ENCODE results near the gene IL18. TPM values are rescaled to one million over a fixed set of nuclear protein-coding genes. Genes with fewer than 3 reads are reported as not detected.
"Not testable (repeated sequence)": the region's sequence is repeated elsewhere in the genome, so short reads cannot be mapped to it uniquely, and the experiment has no call there.

The IL18 gene
- total RNA-seq, 6 experiments from 2014 or later: 0.83 to 1.5 (median 1.2) TPM

DNA sequence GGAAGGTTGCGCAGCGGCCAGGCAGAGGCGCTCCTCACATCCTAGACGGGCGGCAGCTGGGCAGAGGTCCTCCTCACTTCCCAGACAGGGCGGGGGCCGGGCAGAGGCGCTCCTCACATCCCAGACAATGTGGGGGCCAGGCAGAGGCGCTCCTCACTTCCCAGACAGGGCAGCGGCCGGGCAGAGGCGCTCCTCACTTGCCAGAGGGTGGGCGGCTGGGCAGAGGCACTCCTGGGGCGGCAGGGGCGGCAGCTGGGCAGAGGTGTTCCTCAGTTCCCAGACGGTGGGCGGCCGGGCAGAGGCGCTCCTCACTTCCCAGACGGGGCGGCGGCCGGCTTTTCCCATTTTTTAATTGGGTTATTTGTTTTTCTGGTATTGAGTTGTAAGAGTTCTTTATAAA is 42.2 kb upstream of the IL18 start:
- no peaks in the 10 kb centered on the region for H3K36me3 Mint-ChIP-seq (ENCODE audit: low read depth)
- no peak overlapping the region for H3K27ac Mint-ChIP-seq
- H3K9me3 Mint-ChIP-seq: no peaks in the 10 kb centered on the region
- H3K4me3 Mint-ChIP-seq: no peak overlapping the region
- DNase-seq: no peak
- H3K4me1 Mint-ChIP-seq (ENCODE audit: low read depth): peaks cover under 1% of the 10 kb centered on the region
- no peaks in the 10 kb centered on the region for H3K27me3 Mint-ChIP-seq (ENCODE audit: insufficient read depth)
- TF ChIP-seq, protein P1, sequence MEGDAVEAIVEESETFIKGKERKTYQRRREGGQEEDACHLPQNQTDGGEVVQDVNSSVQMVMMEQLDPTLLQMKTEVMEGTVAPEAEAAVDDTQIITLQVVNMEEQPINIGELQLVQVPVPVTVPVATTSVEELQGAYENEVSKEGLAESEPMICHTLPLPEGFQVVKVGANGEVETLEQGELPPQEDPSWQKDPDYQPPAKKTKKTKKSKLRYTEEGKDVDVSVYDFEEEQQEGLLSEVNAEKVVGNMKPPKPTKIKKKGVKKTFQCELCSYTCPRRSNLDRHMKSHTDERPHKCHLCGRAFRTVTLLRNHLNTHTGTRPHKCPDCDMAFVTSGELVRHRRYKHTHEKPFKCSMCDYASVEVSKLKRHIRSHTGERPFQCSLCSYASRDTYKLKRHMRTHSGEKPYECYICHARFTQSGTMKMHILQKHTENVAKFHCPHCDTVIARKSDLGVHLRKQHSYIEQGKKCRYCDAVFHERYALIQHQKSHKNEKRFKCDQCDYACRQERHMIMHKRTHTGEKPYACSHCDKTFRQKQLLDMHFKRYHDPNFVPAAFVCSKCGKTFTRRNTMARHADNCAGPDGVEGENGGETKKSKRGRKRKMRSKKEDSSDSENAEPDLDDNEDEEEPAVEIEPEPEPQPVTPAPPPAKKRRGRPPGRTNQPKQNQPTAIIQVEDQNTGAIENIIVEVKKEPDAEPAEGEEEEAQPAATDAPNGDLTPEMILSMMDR (IDR thresholded peaks at IDR 0.05): no peak

DNA sequence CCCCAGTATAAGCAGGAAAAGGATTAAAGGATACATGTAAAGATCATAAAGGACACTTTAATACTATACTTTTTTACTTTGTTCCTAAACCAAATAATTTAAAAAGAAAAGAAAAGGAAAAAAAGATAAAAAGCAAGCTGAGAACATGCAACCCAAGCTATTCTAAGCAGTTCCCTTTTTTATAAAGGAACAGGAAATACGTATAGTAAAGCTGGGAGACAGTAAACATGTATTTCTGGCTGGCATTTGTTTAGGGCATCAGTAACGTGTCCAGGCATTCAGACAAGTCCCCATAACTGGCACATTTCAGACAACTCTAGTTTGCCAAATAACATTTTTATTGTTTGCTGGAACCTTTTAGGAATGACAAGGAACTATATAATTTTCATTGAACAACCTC is 36.4 kb upstream of the IL18 start:
- Mint-ChIP-seq H3K9me3 (no peaks in the 10 kb centered on the region), H3K36me3 (ENCODE audit: low read depth) (no peaks in the 10 kb centered on the region), H3K4me1 (ENCODE audit: low read depth) (peaks cover 11% of the 10 kb centered on the region)

DNA sequence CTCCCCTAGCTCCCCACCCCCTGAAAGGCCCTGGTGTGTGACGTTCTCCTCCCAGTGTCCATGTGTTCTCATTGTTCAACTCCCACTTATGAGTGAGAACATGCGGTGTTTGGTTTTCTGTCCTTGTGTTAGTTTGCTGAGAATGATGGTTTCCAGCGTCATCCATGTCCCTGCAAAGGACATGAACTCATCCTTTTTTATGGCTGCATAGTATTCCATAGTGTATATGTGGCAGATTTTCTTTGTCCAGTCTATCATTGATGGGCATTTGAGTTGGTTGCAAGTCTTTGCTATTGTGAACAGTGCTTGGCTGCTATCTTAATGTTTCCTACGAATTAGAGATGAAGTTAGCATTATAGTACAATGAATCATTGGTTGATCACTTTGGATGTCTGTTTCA is 35.2 kb upstream of the IL18 start:
- not testable (repeated sequence) for H3K27me3 Mint-ChIP-seq (ENCODE audit: insufficient read depth); H3K4me3 Mint-ChIP-seq; H3K27ac Mint-ChIP-seq

More for the DNA sequence above, 36.4 kb upstream of the IL18 start:
- H3K27me3 Mint-ChIP-seq (ENCODE audit: insufficient read depth): peaks cover 2% of the 10 kb centered on the region; the same call in 1 of the 2 replicates
- no peak overlapping the region for H3K4me3 Mint-ChIP-seq
- DNase-seq: no peak
- TF ChIP-seq, protein P1 (IDR thresholded peaks at IDR 0.05): no peak
- no peak overlapping the region for H3K27ac Mint-ChIP-seq

DNA sequence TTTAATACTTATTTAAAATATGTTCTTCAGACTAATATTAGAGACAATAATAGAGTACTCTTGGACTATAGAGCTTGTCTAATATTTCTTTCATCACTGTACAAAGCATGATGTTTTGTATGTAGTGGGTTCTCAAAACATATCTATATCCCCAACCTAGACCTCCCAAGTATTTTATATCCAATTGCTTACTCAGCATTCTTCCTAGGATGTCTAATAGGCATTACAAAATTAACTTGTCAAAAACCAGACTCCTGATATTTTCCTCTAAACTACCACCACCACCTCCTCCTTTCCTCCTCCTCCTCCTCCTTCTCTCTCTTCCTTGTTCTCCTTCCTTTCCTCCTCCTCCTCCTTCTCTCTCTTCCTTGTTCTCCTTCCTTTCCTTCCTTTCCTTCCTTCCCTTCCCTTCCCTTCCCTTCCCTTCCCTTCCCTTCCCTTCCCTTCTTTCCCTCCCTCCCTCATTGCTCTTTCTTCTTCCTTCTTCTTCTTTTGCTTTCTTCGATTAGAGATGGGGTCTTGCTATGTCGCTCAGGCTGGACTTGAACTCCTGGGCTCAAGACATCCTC is 32.7 kb upstream of the IL18 start:
- TF ChIP-seq, protein P1 (IDR thresholded peaks at IDR 0.05): no peak
- Mint-ChIP-seq H3K4me3 (no peak overlapping the region), H3K27ac (no peak overlapping the region), H3K9me3 (no peaks in the 10 kb centered on the region), H3K27me3 (ENCODE audit: insufficient read depth) (peaks cover 2% of the 10 kb centered on the region; the same call in 1 of the 2 replicates), H3K36me3 (ENCODE audit: low read depth) (no peaks in the 10 kb centered on the region), H3K4me1 (ENCODE audit: low read depth) (peaks cover 11% of the 10 kb centered on the region)
- no peak for DNase-seq

More for the DNA sequence above, 35.2 kb upstream of the IL18 start:
- not testable (repeated sequence) for H3K9me3 Mint-ChIP-seq; H3K36me3 Mint-ChIP-seq (ENCODE audit: low read depth); DNase-seq
- peaks cover 11% of the 10 kb centered on the region for H3K4me1 Mint-ChIP-seq (ENCODE audit: low read depth)

DNA sequence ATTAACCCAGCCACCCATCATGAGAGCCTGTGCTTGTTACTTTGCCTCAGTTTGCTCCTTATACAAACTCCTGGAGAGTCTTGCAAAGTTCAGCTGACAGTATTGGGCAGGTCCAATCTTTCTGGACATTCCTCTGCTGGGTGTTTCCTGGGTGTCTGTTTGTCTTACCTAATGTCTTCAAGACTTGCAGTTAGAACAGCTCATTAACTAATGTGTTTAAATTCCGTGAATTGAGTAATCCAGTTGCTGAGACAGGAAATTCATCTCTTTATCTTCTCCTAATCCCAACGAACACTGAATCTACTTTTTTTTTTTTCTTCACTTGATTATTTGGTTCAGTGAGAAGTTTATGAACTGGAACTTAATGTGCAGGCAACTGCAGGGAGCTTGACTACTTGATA is 32.1 kb upstream of the IL18 start:
- Mint-ChIP-seq H3K27me3 (ENCODE audit: insufficient read depth) (peaks cover 2% of the 10 kb centered on the region; the same call in 1 of the 2 replicates), H3K4me1 (ENCODE audit: low read depth) (peaks cover 11% of the 10 kb centered on the region), H3K27ac (peak overlapping the region; percentile 12), H3K9me3 (no peaks in the 10 kb centered on the region), H3K4me3 (peak overlapping the region; percentile 67), H3K36me3 (ENCODE audit: low read depth) (no peaks in the 10 kb centered on the region)
- TF ChIP-seq, protein P1 (IDR thresholded peaks at IDR 0.05): no peak
- DNase-seq: no peak

DNA sequence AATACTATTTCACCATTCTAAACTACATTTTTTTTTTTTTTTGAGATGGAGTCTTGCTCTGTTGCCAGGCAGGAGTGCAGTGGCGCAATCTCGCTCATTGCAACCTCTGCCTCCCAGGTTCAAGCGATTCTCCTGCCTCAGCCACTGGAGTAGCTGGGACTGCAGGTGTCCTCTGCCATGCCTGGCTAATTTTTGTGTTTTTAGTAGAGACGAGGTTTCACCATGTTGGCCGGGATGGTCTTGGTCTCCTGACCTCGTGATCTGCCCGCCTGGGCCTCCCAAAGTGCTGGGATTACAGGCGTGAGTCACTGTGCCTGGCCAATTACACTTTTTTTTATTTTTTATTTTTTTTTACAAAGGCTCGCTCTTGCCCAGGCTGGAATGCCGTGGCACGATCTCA is 31.2 kb upstream of the IL18 start:
- not testable (repeated sequence) for H3K27ac Mint-ChIP-seq; H3K27me3 Mint-ChIP-seq (ENCODE audit: insufficient read depth); H3K4me3 Mint-ChIP-seq; DNase-seq; H3K9me3 Mint-ChIP-seq; H3K36me3 Mint-ChIP-seq (ENCODE audit: low read depth)
- peaks cover 11% of the 10 kb centered on the region for H3K4me1 Mint-ChIP-seq (ENCODE audit: low read depth)

All from HFFc6 (cell line).